ENCODE measurements around the gene KRT38.

- TF ChIP-seq CTCF (IDR thresholded peaks at IDR 0.05; ENCODE audit: insufficient read depth, low read depth, low read length) (no peak), EZH2 (IDR thresholded peaks at IDR 0.05; ENCODE audit: insufficient read depth, low read length) (no peak)
Measured at GRCh38 chr17:41429667-41430066, 11.1 kb downstream of the KRT38 start.
